WERI-Rb-1 (cell line): ENCODE data around the gene ETDC.

Experiments
- DNase-seq: peaks from one replicate; pipeline ENCODE4 v3.0.0-alpha.2; 2020
- H3K27ac ChIP-seq: fragments of 250-450 bp; sonication (Bioruptor Pico); 2 replicates; pipeline ENCODE4 v1.5.1; 2020; ENCODE audit warnings: mild to moderate bottlenecking, moderate library complexity
- H3K27me3 ChIP-seq: fragments of 250-450 bp; sonication (Bioruptor Pico); 2 replicates; pipeline ENCODE4 v1.5.1; 2021; ENCODE audit warnings: mild to moderate bottlenecking, low read depth, moderate library complexity; ENCODE audit not compliant: insufficient read depth, severe bottlenecking
- H3K36me3 ChIP-seq: fragments of 250-450 bp; sonication (Bioruptor Pico); 2 replicates; pipeline ENCODE4 v1.5.1; 2020; ENCODE audit warnings: mild to moderate bottlenecking, moderate library complexity
- H3K4me3 ChIP-seq: 2 replicates; pipeline ENCODE4 v1.5.1; 2011; ENCODE audit warnings: low read depth, mild to moderate bottlenecking, control low read depth, low read length
- H3K9me3 ChIP-seq: fragments of 250-450 bp; sonication (Bioruptor Pico); 2 replicates; pipeline ENCODE4 v1.5.1; 2021; ENCODE audit warnings: mild to moderate bottlenecking, moderate library complexity; ENCODE audit not compliant: severe bottlenecking
- TF ChIP-seq, protein P1 (sequence below): IDR thresholded peaks from 2 replicates; pipeline ENCODE4 v1.5.1; 2011; ENCODE audit warnings: low read depth, mild to moderate bottlenecking, control low read depth, inconsistent platforms, low read length

ETDC gene

DNA sequence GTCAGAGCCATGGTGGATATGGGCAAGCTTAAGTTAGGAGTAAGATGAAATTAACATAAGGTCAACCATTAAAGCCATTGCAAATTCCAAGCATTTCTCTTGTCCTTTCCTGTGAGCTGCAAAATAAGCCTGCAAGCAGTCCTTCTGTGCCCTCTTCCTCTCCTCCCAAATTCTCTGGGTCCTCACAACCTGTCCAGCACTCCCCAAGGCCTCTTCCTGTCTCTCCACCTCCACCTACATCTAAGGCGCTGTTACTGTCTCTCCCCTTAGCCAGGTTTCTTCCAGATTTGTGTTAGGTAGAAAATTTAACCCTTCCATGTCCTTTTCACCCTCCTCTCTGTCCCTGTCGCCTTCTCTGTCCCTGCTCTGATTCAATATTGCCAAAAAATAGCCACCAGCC is 22.2 kb downstream of the ETDC start:
- Histone ChIP-seq H3K27ac (no peak overlapping the region), H3K9me3 (no peaks in the 10 kb centered on the region), H3K27me3 (no peaks in the 10 kb centered on the region), H3K4me3 (no peak overlapping the region), H3K36me3 (no peaks in the 10 kb centered on the region)
- DNase-seq = no peak
- TF ChIP-seq, protein P1, sequence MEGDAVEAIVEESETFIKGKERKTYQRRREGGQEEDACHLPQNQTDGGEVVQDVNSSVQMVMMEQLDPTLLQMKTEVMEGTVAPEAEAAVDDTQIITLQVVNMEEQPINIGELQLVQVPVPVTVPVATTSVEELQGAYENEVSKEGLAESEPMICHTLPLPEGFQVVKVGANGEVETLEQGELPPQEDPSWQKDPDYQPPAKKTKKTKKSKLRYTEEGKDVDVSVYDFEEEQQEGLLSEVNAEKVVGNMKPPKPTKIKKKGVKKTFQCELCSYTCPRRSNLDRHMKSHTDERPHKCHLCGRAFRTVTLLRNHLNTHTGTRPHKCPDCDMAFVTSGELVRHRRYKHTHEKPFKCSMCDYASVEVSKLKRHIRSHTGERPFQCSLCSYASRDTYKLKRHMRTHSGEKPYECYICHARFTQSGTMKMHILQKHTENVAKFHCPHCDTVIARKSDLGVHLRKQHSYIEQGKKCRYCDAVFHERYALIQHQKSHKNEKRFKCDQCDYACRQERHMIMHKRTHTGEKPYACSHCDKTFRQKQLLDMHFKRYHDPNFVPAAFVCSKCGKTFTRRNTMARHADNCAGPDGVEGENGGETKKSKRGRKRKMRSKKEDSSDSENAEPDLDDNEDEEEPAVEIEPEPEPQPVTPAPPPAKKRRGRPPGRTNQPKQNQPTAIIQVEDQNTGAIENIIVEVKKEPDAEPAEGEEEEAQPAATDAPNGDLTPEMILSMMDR = no peak

DNA sequence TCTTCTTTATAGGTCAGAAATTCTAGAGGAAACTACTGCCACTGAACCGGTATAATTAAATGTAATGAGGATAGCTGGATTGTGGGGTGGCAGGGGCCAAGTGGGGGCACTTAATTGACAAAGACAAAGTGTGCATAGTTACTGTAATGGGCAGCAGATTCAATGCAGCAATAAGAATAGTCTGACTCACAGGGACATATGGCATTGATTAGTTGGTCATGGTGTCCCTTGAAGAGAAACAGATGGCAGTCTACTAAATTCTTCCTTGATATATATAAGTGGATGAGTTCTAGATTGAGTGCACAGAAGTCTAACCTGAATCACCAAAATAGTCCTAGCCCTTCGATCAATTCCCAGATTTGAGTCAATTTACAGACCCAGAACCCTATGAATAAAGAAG is 31.6 kb downstream of the ETDC start:
- TF ChIP-seq, protein P1 = no peak
- Histone ChIP-seq H3K27me3 (peaks cover 20% of the 10 kb centered on the region), H3K4me3 (no peak overlapping the region), H3K27ac (no peak overlapping the region), H3K36me3 (no peaks in the 10 kb centered on the region), H3K9me3 (no peaks in the 10 kb centered on the region)
- no peak for DNase-seq

DNA sequence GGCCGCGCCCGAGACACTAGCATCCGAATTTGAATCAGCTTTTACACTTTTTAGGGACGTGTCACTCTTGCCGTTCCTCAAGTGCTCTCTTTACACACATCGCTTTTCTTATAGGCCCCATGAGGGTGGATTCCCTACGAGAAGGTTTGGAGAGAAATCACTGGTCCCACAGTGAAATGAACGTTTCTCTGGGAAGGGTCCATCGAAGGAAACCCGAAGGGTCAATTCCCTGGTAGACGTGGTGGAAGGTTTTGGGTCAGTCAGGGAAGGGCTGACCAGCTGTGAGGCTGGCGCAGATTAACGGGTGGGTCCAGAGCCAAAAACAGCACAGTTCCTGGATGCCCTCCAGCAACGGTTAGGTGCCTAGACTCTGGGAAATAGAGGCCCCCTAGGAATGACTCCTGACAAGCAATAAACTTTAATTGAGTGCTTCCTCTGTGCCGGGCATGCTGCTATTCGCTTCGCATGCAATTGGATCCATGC is 35.9 kb downstream of the ETDC start:
- H3K4me3 ChIP-seq = peak overlapping the region; percentile 63
- H3K9me3 ChIP-seq = no peaks in the 10 kb centered on the region
- H3K36me3 ChIP-seq = no peaks in the 10 kb centered on the region
- DNase-seq = no peak
- TF ChIP-seq, protein P1 = no peak
- peaks cover 24% of the 10 kb centered on the region for H3K27me3 ChIP-seq
- H3K27ac ChIP-seq = peak overlapping the region; percentile 52

DNA sequence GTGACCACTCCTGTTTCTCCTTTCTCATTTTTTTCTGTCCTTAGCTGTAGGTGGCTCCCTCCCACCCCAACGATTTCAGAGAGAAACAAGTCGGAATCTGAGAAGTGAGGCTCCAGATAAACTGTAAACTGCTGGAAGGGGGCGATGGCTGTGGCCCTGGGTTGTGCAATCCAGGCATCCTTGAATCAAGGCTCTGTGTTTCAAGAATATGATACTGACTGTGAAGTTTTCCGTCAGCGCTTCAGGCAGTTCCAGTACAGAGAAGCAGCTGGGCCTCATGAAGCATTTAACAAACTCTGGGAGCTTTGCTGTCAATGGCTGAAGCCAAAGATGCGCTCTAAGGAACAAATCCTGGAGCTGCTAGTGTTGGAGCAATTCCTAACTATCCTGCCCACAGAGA is 37.7 kb downstream of the ETDC start:
- Histone ChIP-seq H3K9me3 (no peaks in the 10 kb centered on the region), H3K4me3 (no peak overlapping the region), H3K27me3 (peaks cover 20% of the 10 kb centered on the region), H3K36me3 (no peaks in the 10 kb centered on the region), H3K27ac (no peak overlapping the region)
- TF ChIP-seq, protein P1 = no peak
- no peak for DNase-seq

DNA sequence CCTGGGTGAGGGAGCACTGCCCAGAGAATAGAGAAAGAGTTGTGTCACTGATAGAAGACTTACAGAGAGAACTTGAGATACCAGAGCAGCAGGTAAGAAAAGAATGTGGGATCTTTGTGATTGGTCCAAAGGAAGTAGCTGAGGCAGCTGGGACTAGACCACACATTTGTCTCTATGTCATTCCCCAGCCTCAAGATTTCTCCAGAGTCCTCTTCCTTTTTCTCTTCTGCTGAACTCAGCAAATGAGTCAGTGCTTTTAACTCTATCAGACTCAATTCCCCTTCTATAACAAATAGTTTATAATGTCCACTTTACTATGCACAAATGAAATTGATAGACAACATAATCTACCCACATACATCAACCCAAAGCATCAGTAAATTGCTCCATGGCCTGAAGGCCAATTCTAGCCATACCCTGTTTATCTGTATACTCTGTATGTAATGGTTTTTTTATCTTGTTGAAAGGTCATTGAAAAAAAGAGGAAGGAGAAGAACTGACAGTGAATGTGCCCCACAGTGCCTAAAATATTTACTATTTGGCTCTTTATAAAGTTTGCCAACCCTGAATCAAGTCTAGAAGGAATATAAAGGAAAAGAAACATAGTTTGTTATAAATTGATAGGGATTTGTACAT is 38.2 kb downstream of the ETDC start:
- Histone ChIP-seq H3K4me3 (no peak overlapping the region), H3K36me3 (no peaks in the 10 kb centered on the region), H3K27me3 (peaks cover 20% of the 10 kb centered on the region), H3K9me3 (no peaks in the 10 kb centered on the region), H3K27ac (no peak overlapping the region)
- TF ChIP-seq, protein P1 = no peak
- no peak for DNase-seq

DNA sequence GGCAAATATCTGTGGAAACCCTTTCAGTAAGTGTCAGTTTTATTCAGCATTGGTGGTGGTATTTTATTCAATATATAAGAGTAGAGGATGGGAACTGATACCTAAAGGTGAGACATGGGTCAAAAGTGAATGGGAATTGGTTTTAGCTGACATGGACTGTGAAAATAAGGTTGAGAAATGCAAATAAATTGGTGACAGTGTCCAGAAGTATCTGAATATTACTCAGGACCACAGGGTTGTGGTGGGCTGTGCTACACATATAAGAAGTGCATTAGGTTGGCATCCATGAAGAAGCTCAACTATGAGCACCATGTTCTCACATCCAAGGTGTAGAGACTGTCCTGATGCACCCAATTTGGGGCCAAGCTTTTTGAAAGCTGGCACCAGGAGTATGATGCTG is 45.0 kb downstream of the ETDC start:
- H3K27ac ChIP-seq = no peak overlapping the region
- TF ChIP-seq, protein P1 = no peak
- no peaks in the 10 kb centered on the region for H3K27me3 ChIP-seq
- DNase-seq = no peak
- H3K4me3 ChIP-seq = no peak overlapping the region
- H3K36me3 ChIP-seq = no peaks in the 10 kb centered on the region
- no peaks in the 10 kb centered on the region for H3K9me3 ChIP-seq
